ENCODE data around the gene ANKEF1. TPM values are rescaled to one million over a fixed set of nuclear protein-coding genes. Genes with fewer than 3 reads are reported as not detected.

Gene ANKEF1
- total and polyA plus RNA-seq, 7 donors, result 0.52 to 2.7 (median 1.3) TPM

GRCh38 chr20:10007747-10008146 is 27.0 kb upstream of the ANKEF1 start:
- ATAC-seq, result no peak

DNA sequence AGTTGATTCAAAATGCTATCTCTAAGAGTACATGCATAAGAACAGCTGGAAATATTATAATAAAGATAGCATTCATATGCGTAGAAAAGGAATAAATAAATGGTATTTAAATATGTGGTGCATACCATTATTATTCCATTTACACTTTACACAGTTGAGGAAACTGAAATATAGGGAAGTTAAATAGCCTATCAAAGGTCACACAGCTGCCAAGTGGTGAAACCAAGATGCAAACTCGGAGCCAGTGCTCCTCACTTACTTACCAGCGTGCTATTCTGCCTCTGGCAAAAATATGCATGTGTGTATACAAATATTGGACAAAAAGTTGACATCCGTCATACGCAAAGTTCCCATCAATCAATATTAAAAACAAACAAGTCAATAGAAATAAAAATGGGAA is 22.3 kb upstream of the ANKEF1 start:
- no peak for DNase-seq
- Histone ChIP-seq H3K27ac (no peak overlapping the region), H3K9me3 (no peaks in the 10 kb centered on the region), H3K36me3 (ENCODE audit: insufficient read depth in 1 of 2, low read depth in 1 of 2) (no peaks in the 10 kb centered on the region), H3K27me3 (ENCODE audit: insufficient read depth in 3 of 3, low read length in 2 of 3) (no peaks in the 10 kb centered on the region), H3K4me1 (no peaks in the 10 kb centered on the region), H3K4me3 (no peak overlapping the region)
- WGBS, 3 donors, result 55 to 67% (median 57%) methylated on average over 5 of the region's 5 CpGs
- no peak for TF ChIP-seq CTCF (IDR thresholded peaks at IDR 0.05)
- intact Hi-C loops (cut with DNase I), result no loop called here
- no peak for ATAC-seq

More at GRCh38 chr20:10007747-10008146, 27.0 kb upstream of the ANKEF1 start:
- DNase-seq, result no peak
- TF ChIP-seq CTCF (IDR thresholded peaks at IDR 0.05), result no peak
- intact Hi-C loops (cut with DNase I), result no loop called here
- no peaks in the 10 kb centered on the region for H3K4me1 ChIP-seq
- H3K9me3 ChIP-seq, result no peaks in the 10 kb centered on the region
- 80 to 85% (median 83%) methylated on average over 5 of the region's 5 CpGs for WGBS, 3 donors
- no peaks in the 10 kb centered on the region for H3K27me3 ChIP-seq (ENCODE audit: insufficient read depth in 3 of 3, low read length in 2 of 3)
- H3K36me3 ChIP-seq (ENCODE audit: insufficient read depth in 1 of 2, low read depth in 1 of 2), result no peaks in the 10 kb centered on the region
- H3K27ac ChIP-seq, result no peak overlapping the region
- H3K4me3 ChIP-seq, result no peak overlapping the region

- no peak overlapping the region for H3K27ac ChIP-seq
- WGBS, 3 donors, result 66 to 77% (median 71%) methylated on average over 5 of the region's 5 CpGs
- H3K4me3 ChIP-seq, result no peak overlapping the region
- TF ChIP-seq CTCF (IDR thresholded peaks at IDR 0.05), result no peak
- ATAC-seq (no peak), DNase-seq (no peak)
- intact Hi-C loops (cut with DNase I), result no loop called here
- H3K36me3 ChIP-seq (ENCODE audit: insufficient read depth in 1 of 2, low read depth in 1 of 2), result no peaks in the 10 kb centered on the region
- H3K27me3 ChIP-seq (ENCODE audit: insufficient read depth in 3 of 3, low read length in 2 of 3), result no peaks in the 10 kb centered on the region
- no peaks in the 10 kb centered on the region for H3K4me1 ChIP-seq
- no peaks in the 10 kb centered on the region for H3K9me3 ChIP-seq
These were observed 20.4 kb upstream of the ANKEF1 start for GRCh38 chr20:10014431-10014830.

DNA sequence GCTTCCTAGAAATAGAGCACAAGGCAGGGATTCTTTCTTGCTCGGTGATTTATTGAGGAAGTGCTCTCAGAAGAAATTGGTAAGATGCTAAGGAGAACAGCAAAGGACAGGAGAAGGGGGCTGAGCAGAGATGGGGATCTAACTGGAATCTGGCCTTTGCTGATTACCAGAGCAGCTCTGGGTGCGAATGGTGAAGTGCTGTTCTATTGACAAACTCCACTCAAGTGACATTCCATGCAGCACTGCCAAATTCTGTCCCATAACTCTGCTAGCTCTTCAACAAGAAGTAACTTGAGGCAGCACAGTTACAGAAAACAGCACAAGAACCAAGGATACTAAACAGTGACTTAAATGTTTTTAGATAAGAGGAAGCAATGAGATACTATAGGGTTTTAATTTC is 13.8 kb upstream of the ANKEF1 start:
- H3K27ac ChIP-seq, result no peak overlapping the region
- WGBS, 3 donors, result 42 to 63% (median 44%) methylated on average over 2 of the region's 2 CpGs
- H3K4me3 ChIP-seq, result no peak overlapping the region
- no peaks in the 10 kb centered on the region for H3K4me1 ChIP-seq
- TF ChIP-seq CTCF (IDR thresholded peaks at IDR 0.05), result no peak
- ATAC-seq, result no peak
- no peaks in the 10 kb centered on the region for H3K27me3 ChIP-seq (ENCODE audit: insufficient read depth in 3 of 3, low read length in 2 of 3)
- intact Hi-C loops (cut with DNase I), result no loop called here
- DNase-seq, result no peak
- H3K36me3 ChIP-seq (ENCODE audit: insufficient read depth in 1 of 2, low read depth in 1 of 2), result no peaks in the 10 kb centered on the region
- H3K9me3 ChIP-seq, result no peaks in the 10 kb centered on the region

GRCh38 chr20:10022625-10023024 is 12.2 kb upstream of the ANKEF1 start:
- H3K27me3 ChIP-seq (ENCODE audit: insufficient read depth in 3 of 3, low read length in 2 of 3), result no peaks in the 10 kb centered on the region
- H3K4me1 ChIP-seq, result no peaks in the 10 kb centered on the region
- 74 to 81% (median 80%) methylated on average over 2 of the region's 2 CpGs for WGBS, 3 donors
- H3K9me3 ChIP-seq, result no peaks in the 10 kb centered on the region
- no peak for DNase-seq
- no peak for ATAC-seq
- no peak for TF ChIP-seq CTCF (IDR thresholded peaks at IDR 0.05)
- H3K36me3 ChIP-seq (ENCODE audit: insufficient read depth in 1 of 2, low read depth in 1 of 2), result no peaks in the 10 kb centered on the region
- no peak overlapping the region for H3K4me3 ChIP-seq
- intact Hi-C loops (cut with DNase I), result no loop called here
- no peak overlapping the region for H3K27ac ChIP-seq

Measured in psoas muscle (tissue), 8 donors.